Measurements from ENCODE around the gene GDF9.

- TF ChIP-seq CTCF (conservative IDR thresholded peaks at IDR 0.05) (no peak), ZFX (IDR thresholded peaks at IDR 0.05) (no peak)
Measured at GRCh38 chr5:132823481-132824050, 42.7 kb downstream of the GDF9 start.

All from C4-2B (cell line).